HepG2 (cell line): Measurements from ENCODE around the gene OBSL1. TPM values are rescaled to one million over a fixed set of nuclear protein-coding genes. Genes with fewer than 3 reads are reported as not detected.
A peak's percentile ranks its signal among the peaks of the same experiment; 100 is the strongest.

Source experiments
- ARNTL ChIP-seq: sonication (generic); formaldehyde crosslinking; IDR thresholded peaks from 2 replicates; pipeline ENCODE4 v1.4.0; 2020; ENCODE audit warnings: mild to moderate bottlenecking, missing genetic modification reagents
- ATM ChIP-seq: fragments of 450-650 bp; IDR thresholded peaks from 2 replicates; pipeline ENCODE4 v1.7.1; 2017; ENCODE audit warnings: mild to moderate bottlenecking, borderline replicate concordance
- ELF1 ChIP-seq: sonication (generic); formaldehyde crosslinking; IDR thresholded peaks from 2 replicates; pipeline ENCODE4 v1.4.0; 2020; ENCODE audit warnings: missing genetic modification reagents
- ESRRA ChIP-seq: sonication (generic); formaldehyde crosslinking; IDR thresholded peaks from 2 replicates; pipeline ENCODE4 v1.5.1; 2020; ENCODE audit warnings: mild to moderate bottlenecking, low read depth, missing genetic modification reagents
- FOXJ3 ChIP-seq: sonication (generic); formaldehyde crosslinking; IDR thresholded peaks from 2 replicates; pipeline ENCODE4 v1.4.0; 2020; ENCODE audit warnings: missing genetic modification reagents, mild to moderate bottlenecking, borderline replicate concordance
- FOXM1 ChIP-seq: sonication (generic); formaldehyde crosslinking; IDR thresholded peaks from 2 replicates; pipeline ENCODE4 v1.5.0; 2020; ENCODE audit warnings: missing genetic modification reagents
- GPBP1L1 ChIP-seq: sonication (generic); formaldehyde crosslinking; IDR thresholded peaks from 2 replicates; pipeline ENCODE4 v1.5.0; 2020; ENCODE audit warnings: mild to moderate bottlenecking, missing genetic modification reagents
- LCORL ChIP-seq, 2 experiments: fragments of 450-650 bp in 1 of 2; sonication (generic) in 1 of 2; formaldehyde crosslinking in 1 of 2; IDR thresholded peaks; 2 replicates each; pipeline versions ENCODE4 v1.5.0 to v1.6.1; 2017 to 2020; ENCODE audit warnings: antibody characterized with exemption in 1 of 2, missing genetic modification reagents in 1 of 2
- NONO ChIP-seq, 2 experiments: fragments of 450-650 bp in 1 of 2; sonication (generic) in 1 of 2; formaldehyde crosslinking in 1 of 2; IDR thresholded peaks in 1 of 2; conservative IDR thresholded peaks in 1 of 2; 2 replicates each; pipeline versions ENCODE4 v1.6.1 to v1.8.0; 2017 to 2022; ENCODE audit warnings: mild to moderate bottlenecking in 1 of 2, missing genetic modification reagents in 1 of 2, moderate library complexity in 1 of 2
- PHF8 ChIP-seq: sonication (generic); formaldehyde crosslinking; IDR thresholded peaks from 2 replicates; pipeline ENCODE4 v1.5.0; 2020; ENCODE audit warnings: missing genetic modification reagents
- RXRA ChIP-seq: sonication (generic); formaldehyde crosslinking; IDR thresholded peaks from 2 replicates; pipeline ENCODE4 v1.5.1; 2020; ENCODE audit warnings: missing genetic modification reagents
- TBL1XR1 ChIP-seq: fragments of 150-350 bp; IDR thresholded peaks from 2 replicates; pipeline ENCODE4 v1.6.1; 2014; ENCODE audit warnings: borderline replicate concordance, low read length; ENCODE audit not compliant: partially characterized antibody
- ZIK1 ChIP-seq: sonication (generic); formaldehyde crosslinking; IDR thresholded peaks from 2 replicates; pipeline ENCODE4 v1.5.0; 2020; ENCODE audit warnings: mild to moderate bottlenecking, low read depth, missing genetic modification reagents, borderline replicate concordance
- ZNF20 ChIP-seq: sonication (generic); formaldehyde crosslinking; IDR thresholded peaks from 2 replicates; pipeline ENCODE4 v1.4.0; 2020; ENCODE audit warnings: mild to moderate bottlenecking, moderate library complexity, missing genetic modification reagents
- ZNF263 ChIP-seq: sonication (generic); formaldehyde crosslinking; IDR thresholded peaks from 2 replicates; pipeline ENCODE4 v1.4.0; 2020; ENCODE audit warnings: missing genetic modification reagents
- ZNF350 ChIP-seq: sonication (generic); formaldehyde crosslinking; IDR thresholded peaks from 2 replicates; pipeline ENCODE4 v1.4.0; 2020; ENCODE audit warnings: mild to moderate bottlenecking, low read depth, missing genetic modification reagents, borderline replicate concordance
- ZNF431 ChIP-seq: sonication (generic); formaldehyde crosslinking; IDR thresholded peaks from 2 replicates; pipeline ENCODE4 v1.9.0; 2022; ENCODE audit warnings: missing genetic modification reagents, low read depth, mild to moderate bottlenecking, borderline replicate concordance
- ZSCAN21 ChIP-seq: sonication (generic); formaldehyde crosslinking; IDR thresholded peaks from 2 replicates; pipeline ENCODE4 v1.8.0; 2022; ENCODE audit warnings: mild to moderate bottlenecking, missing genetic modification reagents, moderate library complexity, borderline replicate concordance
- polyA plus RNA-seq, 8 experiments: library from polyadenylated mRNA; depleted of rRNA in 3 of 8; stranded (reverse) in 7 of 8; unstranded in 1 of 8; fragments of >200 nt; fragmentation: Illumina TruSeq in 4 of 8; extraction: Trizol in 4 of 8; gene quantifications; 2 replicates each; pipeline versions ENCODE4 v1.2.1 to v1.2.3, GENCODE V29; 2011 to 2016; ENCODE audit warnings: low read depth in 4 of 8, missing spikeins in 1 of 8, mixed read lengths in 1 of 8; ENCODE audit not compliant: insufficient read depth in 1 of 8
- total RNA-seq, 5 experiments: library from RNA; depleted of rRNA; stranded (reverse); fragments of >200 nt; fragmentation: Illumina TruSeq; extraction: Trizol; gene quantifications; 2 replicates each; pipeline ENCODE4 v1.2.3, GENCODE V29; 2016; ENCODE audit warnings: low read depth in 1 of 5
- TF ChIP-seq, protein P1 (sequence below): sonication (generic); formaldehyde crosslinking; conservative IDR thresholded peaks from 2 replicates; pipeline ENCODE4 v1.8.0; 2022; ENCODE audit warnings: mild to moderate bottlenecking, moderate library complexity, missing genetic modification reagents
- TF ChIP-seq, protein P2 (sequence below): sonication (generic); formaldehyde crosslinking; IDR thresholded peaks from 2 replicates; pipeline ENCODE4 v1.4.0; 2020; ENCODE audit warnings: mild to moderate bottlenecking, missing genetic modification reagents
- TF ChIP-seq, protein P3 (sequence below): sonication (generic); formaldehyde crosslinking; IDR thresholded peaks from 2 replicates; pipeline ENCODE4 v1.5.0; 2020; ENCODE audit warnings: mild to moderate bottlenecking, missing genetic modification reagents, borderline replicate concordance

The OBSL1 gene
- total and polyA plus RNA-seq, 2 of the 13 experiments (the other 11 are each of a cell fraction or from before 2014, with no cell fraction given): 86.7 to 218 TPM

DNA sequence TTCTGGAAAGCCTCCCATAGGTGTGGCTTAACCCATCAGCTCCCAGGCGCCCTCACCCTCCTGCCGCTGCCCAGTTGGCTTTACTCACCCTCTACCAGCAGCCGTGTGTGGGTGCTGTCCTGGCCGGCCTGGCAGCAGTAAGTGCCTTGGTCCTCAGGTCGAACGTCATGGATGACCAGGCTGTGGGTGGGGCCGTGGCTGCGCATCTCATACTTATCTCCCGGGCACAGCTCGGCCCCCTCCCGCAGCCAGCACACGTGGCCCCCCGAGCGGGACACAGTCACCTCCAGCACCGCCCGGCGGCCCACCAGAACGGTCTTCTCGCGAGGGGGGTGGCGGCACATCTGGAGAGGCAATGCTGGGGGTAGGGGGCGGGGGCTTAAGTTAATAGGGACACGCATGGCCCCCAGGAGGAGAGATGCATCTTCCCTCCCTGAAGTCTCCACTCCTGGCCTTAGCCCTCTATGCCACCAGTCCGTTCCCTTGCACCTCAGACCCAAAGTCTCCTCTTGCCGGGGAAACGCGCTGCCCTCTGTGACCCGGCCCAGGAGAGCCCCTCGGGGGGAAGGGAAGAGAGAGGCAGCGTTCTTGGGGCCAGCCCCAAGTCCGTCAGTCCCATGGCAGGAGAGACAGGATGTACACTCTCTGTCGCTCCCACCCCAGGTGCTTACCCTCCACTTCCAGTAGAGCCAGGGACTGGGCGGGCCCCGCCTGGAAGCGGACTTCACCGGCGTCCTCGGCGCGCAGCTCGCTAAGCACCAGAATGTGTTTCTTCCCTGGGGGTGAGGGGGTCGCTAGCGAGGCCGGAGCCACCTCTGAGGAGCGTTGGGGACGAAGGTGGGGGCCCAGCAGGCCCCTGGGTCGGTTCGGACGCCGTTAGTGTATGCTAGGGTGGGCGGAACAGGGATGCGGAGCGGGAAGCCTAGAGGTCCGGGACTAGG is 19.6 kb downstream of the OBSL1 start (continued):
- TF ChIP-seq ARNTL (CRISPR knock-in tag): peak; percentile 24; the same call in 1 of the 2 replicates
- TF ChIP-seq, protein P1, sequence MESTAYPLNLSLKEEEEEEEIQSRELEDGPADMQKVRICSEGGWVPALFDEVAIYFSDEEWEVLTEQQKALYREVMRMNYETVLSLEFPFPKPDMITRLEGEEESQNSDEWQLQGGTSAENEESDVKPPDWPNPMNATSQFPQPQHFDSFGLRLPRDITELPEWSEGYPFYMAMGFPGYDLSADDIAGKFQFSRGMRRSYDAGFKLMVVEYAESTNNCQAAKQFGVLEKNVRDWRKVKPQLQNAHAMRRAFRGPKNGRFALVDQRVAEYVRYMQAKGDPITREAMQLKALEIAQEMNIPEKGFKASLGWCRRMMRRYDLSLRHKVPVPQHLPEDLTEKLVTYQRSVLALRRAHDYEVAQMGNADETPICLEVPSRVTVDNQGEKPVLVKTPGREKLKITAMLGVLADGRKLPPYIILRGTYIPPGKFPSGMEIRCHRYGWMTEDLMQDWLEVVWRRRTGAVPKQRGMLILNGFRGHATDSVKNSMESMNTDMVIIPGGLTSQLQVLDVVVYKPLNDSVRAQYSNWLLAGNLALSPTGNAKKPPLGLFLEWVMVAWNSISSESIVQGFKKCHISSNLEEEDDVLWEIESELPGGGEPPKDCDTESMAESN (CRISPR knock-in tag): no peak
- no peak for TF ChIP-seq ZSCAN21 (CRISPR knock-in tag)
- TF ChIP-seq, protein P2, sequence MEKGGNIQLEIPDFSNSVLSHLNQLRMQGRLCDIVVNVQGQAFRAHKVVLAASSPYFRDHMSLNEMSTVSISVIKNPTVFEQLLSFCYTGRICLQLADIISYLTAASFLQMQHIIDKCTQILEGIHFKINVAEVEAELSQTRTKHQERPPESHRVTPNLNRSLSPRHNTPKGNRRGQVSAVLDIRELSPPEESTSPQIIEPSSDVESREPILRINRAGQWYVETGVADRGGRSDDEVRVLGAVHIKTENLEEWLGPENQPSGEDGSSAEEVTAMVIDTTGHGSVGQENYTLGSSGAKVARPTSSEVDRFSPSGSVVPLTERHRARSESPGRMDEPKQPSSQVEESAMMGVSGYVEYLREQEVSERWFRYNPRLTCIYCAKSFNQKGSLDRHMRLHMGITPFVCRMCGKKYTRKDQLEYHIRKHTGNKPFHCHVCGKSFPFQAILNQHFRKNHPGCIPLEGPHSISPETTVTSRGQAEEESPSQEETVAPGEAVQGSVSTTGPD (CRISPR knock-in tag): no peak
- no peak for TF ChIP-seq RXRA (CRISPR knock-in tag)
- TF ChIP-seq ELF1 (CRISPR knock-in tag): no peak
- no peak for TF ChIP-seq FOXJ3 (CRISPR knock-in tag)
- TF ChIP-seq, protein P3, sequence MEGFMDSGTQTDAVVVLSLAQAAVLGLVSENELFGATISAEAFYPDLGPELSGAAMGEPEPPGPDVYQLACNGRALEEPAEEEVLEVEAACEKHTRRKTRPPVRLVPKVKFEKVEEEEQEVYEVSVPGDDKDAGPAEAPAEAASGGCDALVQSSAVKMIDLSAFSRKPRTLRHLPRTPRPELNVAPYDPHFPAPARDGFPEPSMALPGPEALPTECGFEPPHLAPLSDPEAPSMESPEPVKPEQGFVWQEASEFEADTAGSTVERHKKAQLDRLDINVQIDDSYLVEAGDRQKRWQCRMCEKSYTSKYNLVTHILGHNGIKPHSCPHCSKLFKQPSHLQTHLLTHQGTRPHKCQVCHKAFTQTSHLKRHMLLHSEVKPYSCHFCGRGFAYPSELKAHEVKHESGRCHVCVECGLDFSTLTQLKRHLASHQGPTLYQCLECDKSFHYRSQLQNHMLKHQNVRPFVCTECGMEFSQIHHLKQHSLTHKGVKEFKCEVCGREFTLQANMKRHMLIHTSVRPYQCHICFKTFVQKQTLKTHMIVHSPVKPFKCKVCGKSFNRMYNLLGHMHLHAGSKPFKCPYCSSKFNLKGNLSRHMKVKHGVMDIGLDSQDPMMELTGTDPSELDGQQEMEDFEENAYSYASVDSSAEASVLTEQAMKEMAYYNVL (CRISPR knock-in tag): peak; percentile 18; the same call in 1 of the 2 replicates
- TF ChIP-seq ATM: no peak
- TF ChIP-seq ZNF20: peak; percentile 58; the same call in 1 of the 2 replicates
- TF ChIP-seq FOXM1: no peak
- TF ChIP-seq ZIK1 (CRISPR knock-in tag): no peak
- TF ChIP-seq PHF8 (CRISPR knock-in tag): peak; percentile 11; the same call in 1 of the 2 replicates
- TF ChIP-seq ZNF350 (CRISPR knock-in tag): peak; percentile 51
- no peak for TF ChIP-seq TBL1XR1
- TF ChIP-seq GPBP1L1: no peak
- no peak for TF ChIP-seq LCORL (IDR thresholded peaks at IDR 0.05)
- TF ChIP-seq LCORL (CRISPR knock-in tag; IDR thresholded peaks at IDR 0.05): peak; percentile 18; the same call in 1 of the 2 replicates
- TF ChIP-seq ESRRA (CRISPR knock-in tag): peak; percentile 19; the same call in 1 of the 2 replicates
- TF ChIP-seq NONO (IDR thresholded peaks at IDR 0.05): no peak
- peak; percentile 88 for TF ChIP-seq NONO (CRISPR knock-in tag; conservative IDR thresholded peaks at IDR 0.05)
- peak; percentile 47; the same call in 1 of the 2 replicates for TF ChIP-seq ZNF263
- 0 out of 2 replicates have a peak, but pooled peaks have one; percentile 30 for TF ChIP-seq ZNF431 (CRISPR knock-in tag)
